Left lung (tissue), 10 donors: Measurements from ENCODE around the gene COL6A3. TPM values are rescaled to one million over a fixed set of nuclear protein-coding genes. Genes with fewer than 3 reads are reported as not detected.

Experiments used
- ATAC-seq: fragments of 200-7000 bp; cut with Tn5 transposase; one replicate; pipeline ENCODE4 v1.9.1; 2020; ENCODE audit warnings: moderate library complexity
- DNase-seq, 4 donors: peaks; one replicate each; pipeline ENCODE4 v3.0.0-alpha.2; 2013 to 2020
- H3K27ac ChIP-seq, 2 donors: fragments of 200-600 bp; sonication (generic) in 1 of 2; one replicate each; pipeline versions ENCODE4 v1.5.0 to v1.8.0; 2020 to 2021
- H3K27me3 ChIP-seq, 2 donors: fragments of 200-600 bp; sonication (generic) in 1 of 2; one replicate each; pipeline versions ENCODE4 v1.5.0 to v1.8.0; 2020 to 2021
- H3K36me3 ChIP-seq, 2 donors: fragments of 200-600 bp; sonication (generic) in 1 of 2; one replicate each; pipeline versions ENCODE4 v1.5.0 to v1.8.0; 2020 to 2021
- H3K4me1 ChIP-seq, 2 donors: fragments of 200-600 bp; one replicate each; pipeline ENCODE4 v1.8.0; 2021
- H3K4me3 ChIP-seq, 2 donors: fragments of 200-600 bp; sonication (generic) in 1 of 2; one replicate each; pipeline versions ENCODE4 v1.5.0 to v1.8.0; 2020 to 2021; ENCODE audit warnings: mild to moderate bottlenecking in 1 of 2
- H3K9me3 ChIP-seq, 2 donors: fragments of 200-600 bp; sonication (generic) in 1 of 2; one replicate each; pipeline versions ENCODE4 v1.5.0 to v1.8.0; 2020 to 2021
- CTCF ChIP-seq, 2 donors: fragments of 200-600 bp; sonication (generic) in 1 of 2; IDR thresholded peaks; one replicate each; pipeline versions ENCODE4 v1.5.0 to v1.8.0; 2021; ENCODE audit warnings: antibody characterized with exemption in 2 of 2
- intact Hi-C, 2 donors: fragments of 100-400 bp; cut with DNase I; formaldehyde crosslinking; loops; one replicate each; pipeline versions ENCODE4 v1.11.2 to v1.14.2; 2022
- polyA plus RNA-seq, 6 donors: library from polyadenylated mRNA; unstranded; fragments of 120-200 nt; gene quantifications; one replicate each; pipeline ENCODE4 v1.2.1, GENCODE V29; 2013; ENCODE audit not compliant: insufficient read length in 6 of 6
- total RNA-seq, 2 donors: library from RNA; stranded (reverse); fragmentation: NEBNext Ultra II Directional; extraction: Animal tissue kit (Norgen Biotek cat#: 25700); gene quantifications; one replicate each; pipeline ENCODE4 v1.2.1, GENCODE V29; 2021
- donor health status: DM: no; HTN: yes; CAD: no.
- donor health status: DM: no; HTN: no; CAD: no.

Gene COL6A3
- total and polyA plus RNA-seq, 8 donors = 598 to 868 (median 760) TPM

DNA sequence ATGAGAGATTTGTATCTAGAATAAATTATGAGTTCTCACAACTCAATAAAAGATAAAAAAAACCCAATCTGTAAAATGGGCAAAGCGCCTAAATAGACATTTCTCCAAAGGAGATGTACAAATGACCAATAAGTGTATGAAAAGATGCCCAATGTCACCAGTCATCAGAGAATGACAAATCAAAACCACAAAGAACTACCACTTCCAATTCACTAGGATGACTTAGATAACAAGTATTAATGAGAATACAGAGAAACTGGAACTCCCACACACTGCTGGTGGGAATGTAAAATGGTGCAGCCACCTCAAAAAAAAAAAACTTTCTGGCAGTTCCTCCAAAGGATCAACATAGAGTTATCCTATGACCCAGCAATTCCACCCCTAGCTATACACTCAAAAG lies 17.4 kb upstream of the COL6A3 start:
- Histone ChIP-seq H3K9me3 (no peaks in the 10 kb centered on the region), H3K27ac (no peak overlapping the region), H3K36me3 (no peaks in the 10 kb centered on the region), H3K4me1 (peaks cover 8 to 17% of the 10 kb centered on the region in 2 donors), H3K27me3 (peaks cover 0 to 27% of the 10 kb centered on the region in 2 donors), H3K4me3 (no peak overlapping the region)
- intact Hi-C loops = no loop called here
- TF ChIP-seq CTCF (IDR thresholded peaks at IDR 0.05) = no peak
- DNase-seq = no peak
- ATAC-seq = no peak

DNA sequence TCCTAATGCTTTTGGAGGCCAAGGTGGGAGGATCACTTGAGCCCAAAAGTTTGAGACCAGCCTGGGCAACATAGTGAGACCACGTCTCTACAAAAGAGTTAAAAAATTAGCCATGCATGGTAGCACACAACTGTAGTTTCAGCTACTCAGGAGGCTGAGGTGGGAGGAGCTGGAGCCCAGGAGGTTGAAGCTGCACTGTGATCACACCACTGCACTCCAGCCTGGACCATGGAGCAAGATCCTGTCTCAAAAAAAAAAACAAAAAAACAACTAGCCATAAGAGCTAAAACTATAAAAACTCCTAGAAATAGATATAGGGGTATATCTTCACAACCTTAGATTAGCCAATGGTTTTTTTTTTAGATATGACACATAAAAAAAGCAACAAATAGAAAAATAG lies 16.9 kb upstream of the COL6A3 start:
- TF ChIP-seq CTCF (IDR thresholded peaks at IDR 0.05) = no peak
- Histone ChIP-seq H3K36me3 (no peaks in the 10 kb centered on the region), H3K27me3 (peaks cover 0 to 32% of the 10 kb centered on the region in 2 donors), H3K4me1 (peaks cover 8 to 17% of the 10 kb centered on the region in 2 donors), H3K4me3 (no peak overlapping the region), H3K9me3 (no peaks in the 10 kb centered on the region), H3K27ac (no peak overlapping the region)
- intact Hi-C loops = no loop called here
- DNase-seq = no peak
- ATAC-seq = no peak

GRCh38 chr2:237429753-237430152 lies 15.8 kb upstream of the COL6A3 start:
- H3K4me3 ChIP-seq = no peak overlapping the region
- no peak for TF ChIP-seq CTCF (IDR thresholded peaks at IDR 0.05)
- H3K4me1 ChIP-seq = peaks cover 4 to 9% of the 10 kb centered on the region in 2 donors
- H3K27me3 ChIP-seq = peaks cover 0 to 24% of the 10 kb centered on the region in 2 donors
- intact Hi-C loops = loop anchor here in 1 of 2 donors (10.0 kb wide), 1 partner anchor 45 kb away; no protein-coding TSS in a partner anchor
- ATAC-seq (peak; percentile 93), DNase-seq (peak in 3 of 4 donors; percentile 65 to 81 (median 76))
- H3K9me3 ChIP-seq = no peaks in the 10 kb centered on the region
- no peak overlapping the region for H3K27ac ChIP-seq
- H3K36me3 ChIP-seq = no peaks in the 10 kb centered on the region

GRCh38 chr2:237427769-237428506 lies 14.0 kb upstream of the COL6A3 start:
- peak in 1 of 4 donors; percentile 80 for DNase-seq
- no peak for TF ChIP-seq CTCF (IDR thresholded peaks at IDR 0.05)
- H3K36me3 ChIP-seq = no peaks in the 10 kb centered on the region
- H3K4me3 ChIP-seq = no peak overlapping the region
- H3K27ac ChIP-seq = no peak overlapping the region
- peaks cover 0 to 6% of the 10 kb centered on the region in 2 donors for H3K27me3 ChIP-seq
- intact Hi-C loops = loop anchor here in 1 of 2 donors (10.0 kb wide), 1 partner anchor 47 kb away; no protein-coding TSS in a partner anchor
- no peak for ATAC-seq
- peaks cover 3 to 4% of the 10 kb centered on the region in 2 donors for H3K4me1 ChIP-seq
- no peaks in the 10 kb centered on the region for H3K9me3 ChIP-seq

GRCh38 chr2:237426517-237426916 lies 12.6 kb upstream of the COL6A3 start:
- DNase-seq (no peak), ATAC-seq (no peak)
- Histone ChIP-seq H3K9me3 (no peaks in the 10 kb centered on the region), H3K36me3 (no peaks in the 10 kb centered on the region), H3K27me3 (peaks cover 0 to 5% of the 10 kb centered on the region in 2 donors), H3K4me3 (no peak overlapping the region), H3K27ac (no peak overlapping the region), H3K4me1 (peaks cover 6 to 7% of the 10 kb centered on the region in 2 donors)
- no peak for TF ChIP-seq CTCF (IDR thresholded peaks at IDR 0.05)
- intact Hi-C loops = loop anchor here in 1 of 2 donors (10.0 kb wide), 1 partner anchor 48 kb away; no protein-coding TSS in a partner anchor
